ENCODE measurements around the gene DHRS2. TPM values are rescaled to one million over a fixed set of nuclear protein-coding genes. Genes with fewer than 3 reads are reported as not detected.
"Not testable (repeated sequence)": the region's sequence is repeated elsewhere in the genome, so short reads cannot be mapped to it uniquely, and the experiment has no call there.

The DHRS2 gene
- total RNA-seq, 4 donors from 2014 or later: 0.63 to 0.66 TPM; not detected in 2

DNA sequence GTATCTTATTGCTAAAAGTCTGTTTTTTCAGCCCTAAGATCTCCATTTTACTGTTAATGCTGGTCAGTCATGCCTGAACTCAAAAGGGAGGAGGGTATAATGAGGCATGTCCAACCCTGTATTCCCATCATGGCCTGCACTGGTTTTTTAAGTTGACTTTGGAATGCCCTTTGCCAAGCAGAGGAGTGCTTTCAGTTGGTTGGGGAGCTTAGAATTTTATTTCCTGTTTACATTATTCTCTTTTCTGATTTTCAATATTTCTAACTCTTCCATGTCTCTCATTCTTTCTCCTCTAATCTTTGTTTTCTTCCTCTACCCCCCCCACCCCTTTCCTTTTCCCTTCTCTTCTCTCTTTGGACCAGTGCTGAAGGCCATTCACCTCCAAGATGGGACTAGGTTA, 4.9 kb upstream of the DHRS2 start:
- Histone ChIP-seq H3K27ac (replicated peaks in 1 of 4) (no peak overlapping the region), H3K27me3 (no peaks in the 10 kb centered on the region), H3K4me1 (peaks cover 4 to 14% (median 10%) of the 10 kb centered on the region in 4 donors), H3K36me3 (no peaks in the 10 kb centered on the region), H3K4me3 (no peak overlapping the region), H3K9me3 (no peaks in the 10 kb centered on the region)
- no peak for DNase-seq (ENCODE audit: extremely low spot score)
- intact Hi-C loops (cut with DNase I): loop anchor here (5.0 kb wide), 1 partner anchor 301 kb away; no protein-coding TSS in a partner anchor
- TF ChIP-seq EP300 (IDR thresholded peaks at IDR 0.05) (no peak), POLR2AphosphoS5 (IDR thresholded peaks at IDR 0.05) (no peak), POLR2A (IDR thresholded peaks at IDR 0.05; ENCODE audit: low read depth) (no peak)
- TF ChIP-seq, protein P1, sequence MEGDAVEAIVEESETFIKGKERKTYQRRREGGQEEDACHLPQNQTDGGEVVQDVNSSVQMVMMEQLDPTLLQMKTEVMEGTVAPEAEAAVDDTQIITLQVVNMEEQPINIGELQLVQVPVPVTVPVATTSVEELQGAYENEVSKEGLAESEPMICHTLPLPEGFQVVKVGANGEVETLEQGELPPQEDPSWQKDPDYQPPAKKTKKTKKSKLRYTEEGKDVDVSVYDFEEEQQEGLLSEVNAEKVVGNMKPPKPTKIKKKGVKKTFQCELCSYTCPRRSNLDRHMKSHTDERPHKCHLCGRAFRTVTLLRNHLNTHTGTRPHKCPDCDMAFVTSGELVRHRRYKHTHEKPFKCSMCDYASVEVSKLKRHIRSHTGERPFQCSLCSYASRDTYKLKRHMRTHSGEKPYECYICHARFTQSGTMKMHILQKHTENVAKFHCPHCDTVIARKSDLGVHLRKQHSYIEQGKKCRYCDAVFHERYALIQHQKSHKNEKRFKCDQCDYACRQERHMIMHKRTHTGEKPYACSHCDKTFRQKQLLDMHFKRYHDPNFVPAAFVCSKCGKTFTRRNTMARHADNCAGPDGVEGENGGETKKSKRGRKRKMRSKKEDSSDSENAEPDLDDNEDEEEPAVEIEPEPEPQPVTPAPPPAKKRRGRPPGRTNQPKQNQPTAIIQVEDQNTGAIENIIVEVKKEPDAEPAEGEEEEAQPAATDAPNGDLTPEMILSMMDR (IDR thresholded peaks at IDR 0.05): no peak

- peak overlapping the region in 1 of 4 donors; percentile 12 for H3K27ac ChIP-seq (replicated peaks in 1 of 4)
- peak overlapping the region in 2 of 4 donors; percentile 13 to 42 for H3K4me3 ChIP-seq
- 15% methylated on average over 7 of the region's 8 CpGs for WGBS
- TF ChIP-seq EP300 (IDR thresholded peaks at IDR 0.05) (no peak), POLR2A (IDR thresholded peaks at IDR 0.05; ENCODE audit: low read depth) (no peak), POLR2AphosphoS5 (IDR thresholded peaks at IDR 0.05) (peak in 1 of 2 donors; percentile 6)
- TF ChIP-seq, protein P1 (IDR thresholded peaks at IDR 0.05): peak; percentile 84 to 94 (median 87)
- no peaks in the 10 kb centered on the region for H3K36me3 ChIP-seq
- H3K9me3 ChIP-seq: no peaks in the 10 kb centered on the region
- H3K4me1 ChIP-seq: peaks cover 4 to 14% (median 10%) of the 10 kb centered on the region in 4 donors
- no peaks in the 10 kb centered on the region for H3K27me3 ChIP-seq
- no peak for DNase-seq (ENCODE audit: extremely low spot score)
- intact Hi-C loops (cut with DNase I): loop anchor here (1.0 to 5.0 kb wide), 2 partner anchors 278 to 300 kb away; no protein-coding TSS in a partner anchor
Observed at GRCh38 chr14:23631702-23632460, 4.3 kb upstream of the DHRS2 start.

GRCh38 chr14:23632461-23633159, 3.6 kb upstream of the DHRS2 start:
- peaks cover 4 to 14% (median 10%) of the 10 kb centered on the region in 4 donors for H3K4me1 ChIP-seq
- H3K4me3 ChIP-seq: peak overlapping the region in 1 of 4 donors; percentile 42
- H3K27ac ChIP-seq (replicated peaks in 1 of 4): no peak overlapping the region
- no peaks in the 10 kb centered on the region for H3K36me3 ChIP-seq
- no peaks in the 10 kb centered on the region for H3K9me3 ChIP-seq
- intact Hi-C loops (cut with DNase I): loop anchor here (1.0 to 5.0 kb wide), 2 partner anchors 278 to 300 kb away; no protein-coding TSS in a partner anchor
- TF ChIP-seq, protein P1 (IDR thresholded peaks at IDR 0.05): no peak
- TF ChIP-seq POLR2A (IDR thresholded peaks at IDR 0.05; ENCODE audit: low read depth) (no peak), POLR2AphosphoS5 (IDR thresholded peaks at IDR 0.05) (no peak), EP300 (IDR thresholded peaks at IDR 0.05) (no peak)
- DNase-seq (ENCODE audit: extremely low spot score): no peak
- H3K27me3 ChIP-seq: no peaks in the 10 kb centered on the region
- WGBS: 37% methylated on average over 4 of the region's 4 CpGs

DNA sequence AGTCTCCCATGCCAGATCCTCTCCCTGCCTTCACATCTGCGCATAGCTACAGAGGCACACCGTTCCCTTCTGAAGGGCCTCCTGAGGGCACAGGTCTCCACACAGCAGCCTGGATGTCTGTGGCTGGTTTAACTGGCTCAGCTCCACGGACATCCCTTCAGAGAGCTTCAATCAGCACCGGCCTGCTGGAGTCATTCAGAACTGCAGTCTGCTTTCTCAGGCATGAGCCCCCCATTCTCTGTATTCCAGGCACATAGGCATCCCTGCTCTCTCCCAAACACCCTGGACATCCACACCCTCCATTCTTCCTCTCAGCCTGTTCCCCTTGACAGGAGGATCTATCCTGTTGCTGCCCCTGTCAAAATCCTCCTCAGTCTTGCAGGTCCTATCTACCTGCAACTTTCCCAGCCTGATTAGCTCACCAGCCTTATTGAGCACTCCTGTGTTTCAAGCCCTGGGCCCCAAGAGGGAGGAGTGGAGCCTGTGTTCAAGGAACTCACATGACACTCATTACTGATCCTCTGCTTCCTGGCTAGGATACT, 2.9 kb upstream of the DHRS2 start:
- 70% methylated on average over 4 of the region's 4 CpGs for WGBS
- no peak overlapping the region for H3K27ac ChIP-seq (replicated peaks in 1 of 4)

GRCh38 chr14:23634698-23635412, 1.3 kb upstream of the DHRS2 start:
- DNase-seq (ENCODE audit: extremely low spot score); H3K27ac ChIP-seq (replicated peaks in 1 of 4); H3K4me3 ChIP-seq; H3K27me3 ChIP-seq; H3K36me3 ChIP-seq; H3K9me3 ChIP-seq: not testable (repeated sequence)
- WGBS: 92% methylated on average over 5 of the region's 5 CpGs
- intact Hi-C loops (cut with DNase I): loop anchor here (5.0 kb wide), 1 partner anchor 297 kb away; no protein-coding TSS in a partner anchor
- H3K4me1 ChIP-seq: peaks cover 4 to 15% (median 10%) of the 10 kb centered on the region in 4 donors

More for the DNA sequence above, 2.9 kb upstream of the DHRS2 start:
- TF ChIP-seq, protein P1 (IDR thresholded peaks at IDR 0.05): no peak
- TF ChIP-seq POLR2A (IDR thresholded peaks at IDR 0.05; ENCODE audit: low read depth): no peak
- no peak for TF ChIP-seq EP300 (IDR thresholded peaks at IDR 0.05)
- no peak for TF ChIP-seq POLR2AphosphoS5 (IDR thresholded peaks at IDR 0.05)
- Histone ChIP-seq H3K36me3 (no peaks in the 10 kb centered on the region), H3K27me3 (no peaks in the 10 kb centered on the region), H3K9me3 (no peaks in the 10 kb centered on the region), H3K4me1 (peaks cover 4 to 14% (median 10%) of the 10 kb centered on the region in 4 donors), H3K4me3 (no peak overlapping the region)
- DNase-seq (ENCODE audit: extremely low spot score): no peak
- intact Hi-C loops (cut with DNase I): loop anchor here (5.0 kb wide), 1 partner anchor 299 kb away; no protein-coding TSS in a partner anchor

DNA sequence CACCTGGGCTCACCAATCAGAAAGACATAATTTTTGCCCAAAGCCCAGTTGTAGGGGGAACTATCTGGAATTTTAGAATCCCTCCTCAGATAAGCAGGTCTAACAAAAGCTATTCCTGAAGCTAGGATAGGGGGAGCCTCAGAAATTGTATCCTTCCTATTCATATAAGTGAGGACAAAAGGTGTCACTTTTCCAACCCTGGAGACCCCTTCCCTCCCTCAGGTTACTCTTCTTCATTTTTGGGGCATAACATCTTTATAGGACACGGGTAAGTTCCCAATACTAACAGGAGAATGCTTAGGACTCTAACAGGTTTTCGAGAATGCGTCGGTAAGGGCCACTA, 1.1 kb downstream of the DHRS2 start:
- DNase-seq (ENCODE audit: extremely low spot score); H3K27ac ChIP-seq (replicated peaks in 1 of 4); intact Hi-C loops (cut with DNase I); H3K4me3 ChIP-seq; H3K27me3 ChIP-seq; H3K36me3 ChIP-seq; H3K9me3 ChIP-seq: not testable (repeated sequence)
- 89% methylated on average over 4 of the region's 4 CpGs for WGBS
- H3K4me1 ChIP-seq: peaks cover under 1 to 24% (median 19%) of the 10 kb centered on the region in 4 donors
